ENCODE data around the gene AMN1.

AMN1 gene

DNA sequence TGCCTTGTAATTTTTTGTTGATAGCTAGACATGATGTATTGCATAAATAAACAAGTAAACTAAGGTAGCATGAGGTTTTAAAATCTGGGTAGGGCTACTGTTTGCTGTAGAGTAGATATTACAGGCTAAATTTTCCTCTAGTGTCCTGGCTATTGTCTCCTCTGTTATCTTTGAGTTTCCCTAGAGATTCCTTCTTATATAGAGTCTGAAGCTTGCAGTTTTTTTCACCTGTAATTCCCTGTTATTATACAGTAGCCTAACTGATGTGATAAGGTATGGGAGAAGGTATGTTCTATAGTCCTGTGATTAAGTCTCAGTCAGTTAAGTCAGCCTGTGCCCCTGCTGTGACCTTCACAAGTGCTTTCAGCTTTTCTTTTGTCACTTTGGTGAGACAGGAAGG, 59.8 kb downstream of the AMN1 start:
- Histone ChIP-seq H3K79me2 (ENCODE audit: control insufficient read depth, low read length) (no peaks in the 10 kb centered on the region), H3K9me2 (replicated peaks; ENCODE audit: control insufficient read depth, low read length) (no peaks in the 10 kb centered on the region), H3K9me3 (ENCODE audit: control insufficient read depth, insufficient read depth, low read length) (no peaks in the 10 kb centered on the region), H3K27ac (ENCODE audit: low read depth, low read length) (no peak overlapping the region), H3K4me1 (ENCODE audit: control insufficient read depth, low read length) (no peaks in the 10 kb centered on the region), H4K20me1 (ENCODE audit: control insufficient read depth, insufficient read depth, low read depth, low read length) (no peaks in the 10 kb centered on the region), H3F3A (ENCODE audit: control insufficient read depth, insufficient read depth) (no peaks in the 10 kb centered on the region), H3K36me3 (ENCODE audit: control insufficient read depth, low read length) (no peaks in the 10 kb centered on the region), H3K4me3 (ENCODE audit: low read length) (no peak overlapping the region), H3K27me3 (ENCODE audit: control insufficient read depth, low read length) (no peaks in the 10 kb centered on the region), H3K4me2 (ENCODE audit: low read length) (no peak overlapping the region)
- no peak for TF ChIP-seq EZH2phosphoT487 (IDR thresholded peaks at IDR 0.05; ENCODE audit: borderline replicate concordance, low read length)
- TF ChIP-seq, protein P1, sequence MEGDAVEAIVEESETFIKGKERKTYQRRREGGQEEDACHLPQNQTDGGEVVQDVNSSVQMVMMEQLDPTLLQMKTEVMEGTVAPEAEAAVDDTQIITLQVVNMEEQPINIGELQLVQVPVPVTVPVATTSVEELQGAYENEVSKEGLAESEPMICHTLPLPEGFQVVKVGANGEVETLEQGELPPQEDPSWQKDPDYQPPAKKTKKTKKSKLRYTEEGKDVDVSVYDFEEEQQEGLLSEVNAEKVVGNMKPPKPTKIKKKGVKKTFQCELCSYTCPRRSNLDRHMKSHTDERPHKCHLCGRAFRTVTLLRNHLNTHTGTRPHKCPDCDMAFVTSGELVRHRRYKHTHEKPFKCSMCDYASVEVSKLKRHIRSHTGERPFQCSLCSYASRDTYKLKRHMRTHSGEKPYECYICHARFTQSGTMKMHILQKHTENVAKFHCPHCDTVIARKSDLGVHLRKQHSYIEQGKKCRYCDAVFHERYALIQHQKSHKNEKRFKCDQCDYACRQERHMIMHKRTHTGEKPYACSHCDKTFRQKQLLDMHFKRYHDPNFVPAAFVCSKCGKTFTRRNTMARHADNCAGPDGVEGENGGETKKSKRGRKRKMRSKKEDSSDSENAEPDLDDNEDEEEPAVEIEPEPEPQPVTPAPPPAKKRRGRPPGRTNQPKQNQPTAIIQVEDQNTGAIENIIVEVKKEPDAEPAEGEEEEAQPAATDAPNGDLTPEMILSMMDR (IDR thresholded peaks at IDR 0.05; ENCODE audit: low read depth, low read length, poor library complexity, severe bottlenecking): no peak

DNA sequence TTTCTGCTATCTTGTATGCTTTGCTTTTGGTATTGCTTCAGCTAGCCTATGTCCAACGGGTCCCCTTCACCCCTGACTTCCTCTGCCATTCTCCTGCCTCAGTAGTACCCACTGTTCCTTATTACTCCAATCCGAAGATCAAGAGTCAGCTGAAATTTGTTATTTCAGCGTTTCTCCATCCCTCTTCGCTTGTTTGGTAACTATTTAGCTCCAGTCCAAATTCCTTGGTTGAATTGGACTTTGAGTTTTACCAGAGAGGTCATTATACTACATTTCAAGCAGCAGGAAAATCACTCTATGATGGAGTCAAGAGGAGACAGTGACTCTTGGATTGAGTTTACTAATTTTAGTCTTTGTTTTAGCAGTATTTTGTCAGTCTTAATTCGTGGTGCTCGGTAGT, 64.8 kb downstream of the AMN1 start:
- Histone ChIP-seq H3K4me2 (ENCODE audit: low read length) (no peak overlapping the region), H3K79me2 (ENCODE audit: control insufficient read depth, low read length) (no peaks in the 10 kb centered on the region), H3K4me3 (ENCODE audit: low read length) (no peak overlapping the region), H4K20me1 (ENCODE audit: control insufficient read depth, insufficient read depth, low read depth, low read length) (no peaks in the 10 kb centered on the region), H3F3A (ENCODE audit: control insufficient read depth, insufficient read depth) (peaks cover 5% of the 10 kb centered on the region; the same call in 1 of the 2 replicates), H3K27ac (ENCODE audit: low read depth, low read length) (no peak overlapping the region), H3K4me1 (ENCODE audit: control insufficient read depth, low read length) (peaks cover 9% of the 10 kb centered on the region), H3K9me3 (ENCODE audit: control insufficient read depth, insufficient read depth, low read length) (no peaks in the 10 kb centered on the region), H3K36me3 (ENCODE audit: control insufficient read depth, low read length) (peaks cover 3% of the 10 kb centered on the region; the same call in 1 of the 2 replicates), H3K9me2 (replicated peaks; ENCODE audit: control insufficient read depth, low read length) (no peaks in the 10 kb centered on the region), H3K27me3 (ENCODE audit: control insufficient read depth, low read length) (no peaks in the 10 kb centered on the region)
- TF ChIP-seq, protein P1 (IDR thresholded peaks at IDR 0.05; ENCODE audit: low read depth, low read length, poor library complexity, severe bottlenecking): no peak
- TF ChIP-seq EZH2phosphoT487 (IDR thresholded peaks at IDR 0.05; ENCODE audit: borderline replicate concordance, low read length): no peak

DNA sequence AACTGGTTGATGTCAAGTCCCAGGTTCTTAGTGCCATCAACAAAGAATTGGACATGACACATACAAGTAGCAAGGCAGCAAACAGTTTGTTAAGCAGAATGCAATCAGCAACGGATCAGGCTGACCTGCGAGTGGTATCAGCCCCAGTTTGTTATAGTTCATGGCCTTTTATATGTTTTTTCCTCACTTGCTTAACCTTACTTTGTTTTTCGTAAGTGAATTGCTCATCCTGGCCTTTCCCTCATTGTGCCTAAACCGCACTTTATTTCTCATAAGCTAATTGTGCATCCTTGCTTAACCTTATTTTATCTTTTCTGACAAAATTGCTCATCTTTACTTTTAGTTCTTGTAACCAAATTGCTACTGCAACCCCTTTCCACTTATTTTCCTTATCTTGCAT, 65.2 kb downstream of the AMN1 start:
- Histone ChIP-seq H3K4me1 (ENCODE audit: control insufficient read depth, low read length) (peaks cover 12% of the 10 kb centered on the region), H3K27me3 (ENCODE audit: control insufficient read depth, low read length) (no peaks in the 10 kb centered on the region), H3K4me3 (ENCODE audit: low read length) (no peak overlapping the region), H3K4me2 (ENCODE audit: low read length) (no peak overlapping the region), H3K9me3 (ENCODE audit: control insufficient read depth, insufficient read depth, low read length) (no peaks in the 10 kb centered on the region), H3K27ac (ENCODE audit: low read depth, low read length) (no peak overlapping the region), H3F3A (ENCODE audit: control insufficient read depth, insufficient read depth) (peaks cover 5% of the 10 kb centered on the region; the same call in 1 of the 2 replicates), H3K36me3 (ENCODE audit: control insufficient read depth, low read length) (peaks cover 3% of the 10 kb centered on the region; the same call in 1 of the 2 replicates), H4K20me1 (ENCODE audit: control insufficient read depth, insufficient read depth, low read depth, low read length) (no peaks in the 10 kb centered on the region), H3K9me2 (replicated peaks; ENCODE audit: control insufficient read depth, low read length) (no peaks in the 10 kb centered on the region), H3K79me2 (ENCODE audit: control insufficient read depth, low read length) (no peaks in the 10 kb centered on the region)
- TF ChIP-seq EZH2phosphoT487 (IDR thresholded peaks at IDR 0.05; ENCODE audit: borderline replicate concordance, low read length): no peak
- TF ChIP-seq, protein P1 (IDR thresholded peaks at IDR 0.05; ENCODE audit: low read depth, low read length, poor library complexity, severe bottlenecking): no peak
